ENCODE data around the gene MARCHF3.

MARCHF3 gene

GRCh38 chr5:126983874-126984266 lies 46.5 kb downstream of the MARCHF3 start:
- no peak for DNase-seq (ENCODE audit: low read depth in 3 of 3)

GRCh38 chr5:126982926-126983873 lies 47.2 kb downstream of the MARCHF3 start:
- DNase-seq (ENCODE audit: low read depth in 3 of 3) = no peak

GRCh38 chr5:126982202-126982601 lies 48.2 kb downstream of the MARCHF3 start:
- DNase-seq (ENCODE audit: low read depth in 3 of 3) = no peak

- DNase-seq (ENCODE audit: low read depth in 3 of 3) = no peak
Observed at GRCh38 chr5:126981701-126982100, 48.7 kb downstream of the MARCHF3 start.

- no peak for DNase-seq (ENCODE audit: low read depth in 3 of 3)
Observed at GRCh38 chr5:126981222-126981621, 49.1 kb downstream of the MARCHF3 start.

GRCh38 chr5:126978258-126978657 lies 52.1 kb downstream of the MARCHF3 start:
- no peak for DNase-seq (ENCODE audit: low read depth in 3 of 3)

GRCh38 chr5:126976520-126977172 lies 53.7 kb downstream of the MARCHF3 start:
- DNase-seq (ENCODE audit: low read depth in 3 of 3) = no peak

GRCh38 chr5:126975796-126976195 lies 54.6 kb downstream of the MARCHF3 start:
- no peak for DNase-seq (ENCODE audit: low read depth in 3 of 3)

- no peak for DNase-seq (ENCODE audit: low read depth in 3 of 3)
Observed at GRCh38 chr5:126973193-126973592, 57.2 kb downstream of the MARCHF3 start.

GRCh38 chr5:126972062-126972895 lies 58.1 kb downstream of the MARCHF3 start:
- no peak for DNase-seq (ENCODE audit: low read depth in 3 of 3)

GRCh38 chr5:126971455-126972031 lies 58.8 kb downstream of the MARCHF3 start:
- DNase-seq (ENCODE audit: low read depth in 3 of 3) = no peak

- no peak for DNase-seq (ENCODE audit: low read depth in 3 of 3)
Observed at GRCh38 chr5:126970517-126971017, 59.8 kb downstream of the MARCHF3 start.

GRCh38 chr5:126969548-126969947 lies 60.8 kb downstream of the MARCHF3 start:
- no peak for DNase-seq (ENCODE audit: low read depth in 3 of 3)

- DNase-seq (ENCODE audit: low read depth in 3 of 3) = no peak
Observed at GRCh38 chr5:126967808-126968466, 62.4 kb downstream of the MARCHF3 start.

GRCh38 chr5:126965487-126965886 lies 64.9 kb downstream of the MARCHF3 start:
- DNase-seq (ENCODE audit: low read depth in 3 of 3) = no peak

GRCh38 chr5:126965061-126965475 lies 65.3 kb downstream of the MARCHF3 start:
- no peak for DNase-seq (ENCODE audit: low read depth in 3 of 3)

GRCh38 chr5:126963822-126964375 lies 66.5 kb downstream of the MARCHF3 start:
- DNase-seq (ENCODE audit: low read depth in 3 of 3) = no peak

- DNase-seq (ENCODE audit: low read depth in 3 of 3) = no peak
Observed at GRCh38 chr5:126961702-126962101, 68.7 kb downstream of the MARCHF3 start.

GRCh38 chr5:126961128-126961527 lies 69.2 kb downstream of the MARCHF3 start:
- no peak for DNase-seq (ENCODE audit: low read depth in 3 of 3)

- no peak for DNase-seq (ENCODE audit: low read depth in 3 of 3)
Observed at GRCh38 chr5:126959188-126959587, 71.2 kb downstream of the MARCHF3 start.

GRCh38 chr5:126956991-126957390 lies 73.4 kb downstream of the MARCHF3 start:
- DNase-seq (ENCODE audit: low read depth in 3 of 3) = no peak
